ENCODE results near the gene ACBD3.

ACBD3 gene

GRCh38 chr1:226223786-226224244 lies 37.3 kb upstream of the ACBD3 start:
- TF ChIP-seq ESRRG (CRISPR knock-in tag; IDR thresholded peaks at IDR 0.05) (no peak), PPARA (CRISPR knock-in tag; IDR thresholded peaks at IDR 0.05; ENCODE audit: borderline replicate concordance) (no peak), ISL1 (CRISPR knock-in tag; IDR thresholded peaks at IDR 0.05) (no peak), RARB (CRISPR knock-in tag; IDR thresholded peaks at IDR 0.05) (no peak), ZNF565 (CRISPR knock-in tag; conservative IDR thresholded peaks at IDR 0.05; ENCODE audit: low read depth) (no peak), POU6F1 (CRISPR knock-in tag; IDR thresholded peaks at IDR 0.05; ENCODE audit: borderline replicate concordance, low read depth) (no peak), TOX (CRISPR knock-in tag; IDR thresholded peaks at IDR 0.05; ENCODE audit: borderline replicate concordance) (no peak), ZC3H10 (CRISPR knock-in tag; IDR thresholded peaks at IDR 0.05) (no peak), GLIS3 (CRISPR knock-in tag; IDR thresholded peaks at IDR 0.05) (no peak), CSRNP3 (CRISPR knock-in tag; IDR thresholded peaks at IDR 0.05) (no peak), PATZ1 (CRISPR knock-in tag; IDR thresholded peaks at IDR 0.05; ENCODE audit: borderline replicate concordance) (no peak), ARNTL (CRISPR knock-in tag; IDR thresholded peaks at IDR 0.05; ENCODE audit: borderline replicate concordance, low read depth) (no peak), ZFP3 (CRISPR knock-in tag; IDR thresholded peaks at IDR 0.05) (no peak), ZNF8 (CRISPR knock-in tag; IDR thresholded peaks at IDR 0.05) (no peak)
- peak; percentile 71 for ATAC-seq

GRCh38 chr1:226223157-226223785 lies 36.7 kb upstream of the ACBD3 start, which contains the start of gene MIXL1:
TSS of gene MIXL1 (plus strand) at chr1:226223664. CDS start at chr1:226223682, 18 bp downstream.
- TF ChIP-seq TCF4 (CRISPR knock-in tag; IDR thresholded peaks at IDR 0.05; ENCODE audit: borderline replicate concordance) (no peak), ZFP30 (CRISPR knock-in tag; IDR thresholded peaks at IDR 0.05) (no peak), RARB (CRISPR knock-in tag; IDR thresholded peaks at IDR 0.05) (no peak), POU6F1 (CRISPR knock-in tag; IDR thresholded peaks at IDR 0.05; ENCODE audit: borderline replicate concordance, low read depth) (no peak), CSRNP3 (CRISPR knock-in tag; IDR thresholded peaks at IDR 0.05) (no peak), ZNF8 (CRISPR knock-in tag; IDR thresholded peaks at IDR 0.05) (no peak), ISL1 (CRISPR knock-in tag; IDR thresholded peaks at IDR 0.05) (no peak), SNAI2 (CRISPR knock-in tag; IDR thresholded peaks at IDR 0.05) (no peak), CREB5 (CRISPR knock-in tag; IDR thresholded peaks at IDR 0.05; ENCODE audit: low read depth) (no peak), OSR1 (CRISPR knock-in tag; IDR thresholded peaks at IDR 0.05) (no peak), CSDC2 (CRISPR knock-in tag; IDR thresholded peaks at IDR 0.05) (no peak), BACH2 (CRISPR knock-in tag; IDR thresholded peaks at IDR 0.05; ENCODE audit: borderline replicate concordance) (no peak), ZFP3 (CRISPR knock-in tag; IDR thresholded peaks at IDR 0.05) (no peak), PATZ1 (CRISPR knock-in tag; IDR thresholded peaks at IDR 0.05; ENCODE audit: borderline replicate concordance) (no peak), ZNF70 (CRISPR knock-in tag; IDR thresholded peaks at IDR 0.05) (no peak)
- peak; percentile 46 for ATAC-seq
